ENCODE measurements around the gene IQUB.

DNA sequence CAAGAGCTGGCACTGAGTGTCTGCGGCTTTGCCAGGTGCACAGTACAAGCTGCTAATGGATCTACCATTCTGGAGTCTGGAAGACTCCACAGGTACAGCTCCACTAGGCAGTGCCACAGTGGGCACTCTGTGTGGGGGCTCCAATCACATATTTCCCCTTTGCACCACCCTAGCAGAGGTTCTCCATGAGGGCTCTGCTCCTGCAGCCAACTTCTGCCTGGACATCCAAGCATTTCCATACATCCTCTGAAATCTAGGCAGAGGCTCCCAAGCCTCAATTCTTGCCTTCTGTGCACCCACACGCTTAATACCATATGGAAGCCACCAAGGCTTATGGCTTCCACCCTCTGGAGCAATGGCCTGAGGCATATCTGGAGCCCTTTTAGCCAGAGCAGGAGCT is 29.2 kb downstream of the IQUB start:
- no peak for TF ChIP-seq POLR2A (IDR thresholded peaks at IDR 0.05)
- no peak for TF ChIP-seq CTCF (IDR thresholded peaks at IDR 0.05)
- TF ChIP-seq POLR2AphosphoS5 (IDR thresholded peaks at IDR 0.05) = no peak
- no peak for TF ChIP-seq EP300 (IDR thresholded peaks at IDR 0.05)

Data from sigmoid colon (tissue), 4 donors.